Muscle layer of colon (tissue), 2 donors: ENCODE results near the gene HYAL3.

Experiments used
- H3K27ac ChIP-seq: one replicate; pipeline ENCODE4 v1.7.0; 2013; ENCODE audit warnings: low read depth, mild to moderate bottlenecking, low read length, moderate library complexity
- H3K27me3 ChIP-seq, 2 donors: one replicate each; pipeline ENCODE4 v1.7.0; 2013; ENCODE audit warnings: low read length in 2 of 2, mild to moderate bottlenecking in 2 of 2; ENCODE audit not compliant: insufficient read depth in 2 of 2, control insufficient read depth in 1 of 2
- H3K36me3 ChIP-seq: one replicate; pipeline ENCODE4 v1.7.0; 2013; ENCODE audit warnings: mild to moderate bottlenecking, low read length; ENCODE audit not compliant: insufficient read depth
- H3K4me1 ChIP-seq: one replicate; pipeline ENCODE4 v1.7.0; 2013; ENCODE audit warnings: mild to moderate bottlenecking, low read length; ENCODE audit not compliant: insufficient read depth
- H3K4me3 ChIP-seq, 2 donors: one replicate each; pipeline ENCODE4 v1.7.0; 2013; ENCODE audit warnings: low read length in 2 of 2, low read depth in 1 of 2, mild to moderate bottlenecking in 1 of 2, moderate library complexity in 1 of 2
- H3K9ac ChIP-seq: one replicate; pipeline ENCODE4 v1.7.0; 2013; ENCODE audit warnings: low read length
- H3K9me3 ChIP-seq: one replicate; pipeline ENCODE4 v1.7.0; 2013; ENCODE audit warnings: mild to moderate bottlenecking, low read length
- donor health status: abdominal sarcoma.
- donor health status: Adenocarcinoma of cecum.

HYAL3 gene

GRCh38 chr3:50243543-50243895, 55.7 kb downstream of the HYAL3 start:
- Histone ChIP-seq H3K9ac (peak overlapping the region; percentile 11), H3K4me1 (peaks cover 87% of the 10 kb centered on the region), H3K36me3 (peaks cover 13% of the 10 kb centered on the region)

DNA sequence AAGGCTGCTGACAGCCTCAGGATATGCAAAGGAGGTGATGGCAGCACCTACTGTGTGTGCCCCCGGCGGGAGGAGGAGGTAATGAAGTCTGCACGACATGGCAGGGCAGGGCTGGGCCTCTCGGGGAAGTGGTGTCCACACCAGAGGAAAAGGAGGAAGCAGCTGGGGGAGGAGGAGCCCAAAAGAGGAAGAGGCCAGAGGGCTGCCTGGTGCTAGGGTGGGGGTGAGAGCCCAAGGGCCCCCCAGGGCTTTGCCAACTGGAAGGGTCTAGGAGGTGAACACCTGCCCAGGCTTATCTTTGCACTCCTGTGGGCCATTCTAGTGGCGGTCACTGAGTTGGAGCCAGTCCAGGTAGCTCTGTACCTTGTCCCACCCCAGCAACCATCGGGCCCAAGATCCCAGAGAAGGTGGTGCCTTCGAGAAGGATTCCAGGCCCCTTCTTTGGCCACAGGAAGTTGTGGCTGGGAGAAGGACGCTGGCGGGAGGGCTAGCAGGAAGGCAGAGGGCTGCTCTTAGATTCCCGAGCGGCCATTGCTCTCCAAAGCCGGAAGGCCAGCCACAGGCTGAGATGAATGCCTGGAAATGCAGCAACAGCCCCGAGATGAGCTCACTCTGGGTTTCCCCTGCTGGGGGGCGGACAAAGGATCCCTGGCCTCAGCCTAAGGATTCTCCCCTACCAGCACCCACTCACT, 56.2 kb downstream of the HYAL3 start:
- Histone ChIP-seq H3K4me3 (peak overlapping the region in 1 of 2 donors; percentile 31), H3K27me3 (no peaks in the 10 kb centered on the region), H3K36me3 (peaks cover 13% of the 10 kb centered on the region), H3K9ac (peak overlapping the region; percentile 11), H3K27ac (peak overlapping the region; percentile 59), H3K4me1 (peaks cover 87% of the 10 kb centered on the region), H3K9me3 (no peaks in the 10 kb centered on the region)

More at GRCh38 chr3:50243543-50243895, 55.7 kb downstream of the HYAL3 start:
- Histone ChIP-seq H3K27me3 (no peaks in the 10 kb centered on the region), H3K9me3 (no peaks in the 10 kb centered on the region), H3K27ac (peak overlapping the region; percentile 59), H3K4me3 (no peak overlapping the region)
